BJ (cell line): ENCODE measurements around the gene GAR1. TPM values are rescaled to one million over a fixed set of nuclear protein-coding genes. Genes with fewer than 3 reads are reported as not detected.

Experiments used
- CTCF ChIA-PET: fragments of 350-600 bp; formaldehyde crosslinking; extraction: SDS; loops from one replicate; lab custom pipeline; 2021; ENCODE audit warnings: antibody characterized with exemption, inconsistent platforms; lab: Yijun Ruan, JAX
- POLR2A ChIA-PET: fragments of 300-600 bp; sonication (Branson Sonifier 250); formaldehyde crosslinking; extraction: SDS; loops from one replicate; lab custom pipeline; 2021; ENCODE audit warnings: antibody characterized with exemption; lab: Charles Lee
- DNase-seq: peaks from one replicate; pipeline ENCODE4 v3.0.0-alpha.2; 2011; ENCODE audit warnings: low read depth
- H3K27me3 ChIP-seq: 2 replicates; pipeline ENCODE4 v1.6.0; 2011; ENCODE audit warnings: low read length; ENCODE audit not compliant: control insufficient read depth, insufficient read depth
- H3K36me3 ChIP-seq: 2 replicates; pipeline ENCODE4 v1.5.1; 2011; ENCODE audit warnings: low read length; ENCODE audit not compliant: control insufficient read depth, insufficient read depth
- H3K4me3 ChIP-seq: 2 replicates; pipeline ENCODE4 v1.5.1; 2011; ENCODE audit warnings: low read depth, mild to moderate bottlenecking, control low read depth, low read length
- CTCF ChIP-seq: IDR thresholded peaks from 2 replicates; pipeline ENCODE4 v1.5.1; 2011; ENCODE audit warnings: low read depth, mild to moderate bottlenecking, control low read depth, inconsistent platforms, low read length, moderate library complexity; ENCODE audit not compliant: insufficient read depth
- polyA plus RNA-seq: library from polyadenylated mRNA; depleted of rRNA; stranded (reverse); fragments of >200 nt; gene quantifications from 2 replicates; pipeline ENCODE4 v1.2.3, GENCODE V29; 2011

GAR1 gene
- polyA plus RNA-seq, 1 experiment: 5.8 TPM

- Histone ChIP-seq H3K27me3 (no peaks in the 10 kb centered on the region), H3K4me3 (no peak overlapping the region), H3K36me3 (no peaks in the 10 kb centered on the region)
- POLR2A ChIA-PET: no interaction called here
- CTCF ChIA-PET: interaction anchor here (1.1 to 1.3 kb wide), 2 partner anchors 9 to 436 kb away, joined by 3 to 4 read pairs; no protein-coding TSS in a partner anchor
- no peak for DNase-seq
- TF ChIP-seq CTCF: no peak
Observed at GRCh38 chr4:109861271-109861670, 45.7 kb downstream of the GAR1 start.

- Histone ChIP-seq H3K4me3 (no peak overlapping the region), H3K36me3 (no peaks in the 10 kb centered on the region), H3K27me3 (no peaks in the 10 kb centered on the region)
- ChIA-PET POLR2A (no interaction called here), CTCF (interaction anchor here (1.3 kb wide), 1 partner anchor 437 kb away, joined by 4 read pairs; no protein-coding TSS in a partner anchor)
- no peak for DNase-seq
- no peak for TF ChIP-seq CTCF
Observed at GRCh38 chr4:109861916-109862511, 46.5 kb downstream of the GAR1 start.

- POLR2A ChIA-PET: no interaction called here
- CTCF ChIA-PET: no interaction called here
- no peak for DNase-seq
- no peaks in the 10 kb centered on the region for H3K27me3 ChIP-seq
- H3K4me3 ChIP-seq: no peak overlapping the region
- H3K36me3 ChIP-seq: no peaks in the 10 kb centered on the region
- no peak for TF ChIP-seq CTCF
Observed at GRCh38 chr4:109864134-109864533, 48.6 kb downstream of the GAR1 start.

- no peak for TF ChIP-seq CTCF
- ChIA-PET CTCF (interaction anchor here (0.9 kb wide), 1 partner anchor 9 kb away, joined by 3 read pairs; no protein-coding TSS in a partner anchor), POLR2A (no interaction called here)
- H3K4me3 ChIP-seq: no peak overlapping the region
- H3K36me3 ChIP-seq: no peaks in the 10 kb centered on the region
- DNase-seq: no peak
- H3K27me3 ChIP-seq: no peaks in the 10 kb centered on the region
Observed at GRCh38 chr4:109870061-109870460, 54.5 kb downstream of the GAR1 start.

- Histone ChIP-seq H3K27me3 (no peaks in the 10 kb centered on the region), H3K36me3 (no peaks in the 10 kb centered on the region), H3K4me3 (no peak overlapping the region)
- POLR2A ChIA-PET: no interaction called here
- DNase-seq: no peak
- CTCF ChIA-PET: no interaction called here
- no peak for TF ChIP-seq CTCF
Observed at GRCh38 chr4:109872065-109872464, 56.5 kb downstream of the GAR1 start.
